GM18517 (cell line): Measurements from ENCODE around the gene SFTA2.

ENCODE experiments used
- ATAC-seq: cut with Tn5 transposase; IDR thresholded peaks from one replicate; pipeline ENCODE4 v1.9.1; 2021; ENCODE audit warnings: mild to moderate bottlenecking, moderate library complexity; ENCODE audit not compliant: unreplicated experiment

Gene SFTA2

GRCh38 chr6:30891816-30892538 is 40.0 kb downstream of the SFTA2 start:
- ATAC-seq: no peak

DNA sequence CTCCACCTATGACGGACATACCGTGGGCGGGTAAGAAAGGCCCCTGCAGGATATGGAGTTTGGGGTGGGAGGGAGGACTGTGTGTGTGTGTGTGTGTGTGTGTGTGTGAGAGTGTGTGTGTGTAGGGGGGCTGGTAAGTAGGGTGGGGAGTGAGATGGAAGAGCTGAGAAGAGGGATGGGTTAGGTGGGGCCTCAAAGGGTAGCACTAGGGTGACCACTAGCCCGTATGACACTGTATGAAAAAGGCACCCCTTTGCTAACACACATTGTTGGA is 40.6 kb downstream of the SFTA2 start:
- no peak for ATAC-seq

GRCh38 chr6:30890646-30891449 is 41.1 kb downstream of the SFTA2 start:
- no peak for ATAC-seq

- ATAC-seq: no peak
Measured at GRCh38 chr6:30889921-30890645, 41.9 kb downstream of the SFTA2 start.

- ATAC-seq: no peak
Measured at GRCh38 chr6:30889496-30889885, 42.5 kb downstream of the SFTA2 start.

- ATAC-seq: no peak
Measured at GRCh38 chr6:30888816-30889495, 43.0 kb downstream of the SFTA2 start.

DNA sequence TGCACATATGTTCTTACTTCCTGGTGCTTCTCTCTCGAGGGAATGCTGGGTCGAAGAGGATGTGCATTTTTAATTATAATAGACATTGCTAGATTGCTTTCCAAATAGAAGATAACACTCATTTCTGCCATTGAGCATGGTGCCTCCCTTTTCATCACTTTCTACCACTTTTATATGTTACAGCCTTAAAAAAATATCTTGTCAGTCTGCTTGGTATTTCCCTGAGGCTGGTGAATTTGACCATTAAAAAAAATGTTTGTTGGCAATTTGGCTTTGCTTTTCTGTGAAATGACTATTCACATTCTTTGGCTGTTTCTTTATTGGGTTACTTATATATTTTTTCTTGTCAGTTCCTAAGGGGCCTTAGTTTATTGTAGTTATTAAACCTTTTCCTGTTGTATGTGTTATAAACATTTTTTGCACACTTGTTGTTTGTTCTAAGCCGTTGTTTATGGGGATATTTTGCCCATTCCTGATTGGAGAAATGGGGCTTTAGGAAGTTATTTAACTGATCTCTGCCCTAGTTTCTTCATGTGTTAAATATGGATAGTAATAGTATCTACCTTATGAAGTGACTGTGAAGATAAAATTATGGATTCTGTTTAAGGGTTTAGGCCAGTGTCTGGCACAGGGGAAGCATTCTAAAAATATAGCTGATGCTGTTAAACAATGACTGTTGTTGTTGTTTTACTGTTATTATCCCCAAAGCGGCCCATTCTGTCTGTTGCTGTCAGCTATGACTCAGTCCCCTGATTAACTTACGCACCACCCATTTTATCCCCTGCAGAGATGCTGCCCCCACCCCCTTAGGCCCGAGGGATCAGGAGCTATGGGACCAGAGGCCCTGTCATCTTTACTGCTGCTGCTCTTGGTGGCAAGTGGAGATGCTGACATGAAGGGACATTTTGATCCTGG is 43.8 kb downstream of the SFTA2 start:
- ATAC-seq: no peak

DNA sequence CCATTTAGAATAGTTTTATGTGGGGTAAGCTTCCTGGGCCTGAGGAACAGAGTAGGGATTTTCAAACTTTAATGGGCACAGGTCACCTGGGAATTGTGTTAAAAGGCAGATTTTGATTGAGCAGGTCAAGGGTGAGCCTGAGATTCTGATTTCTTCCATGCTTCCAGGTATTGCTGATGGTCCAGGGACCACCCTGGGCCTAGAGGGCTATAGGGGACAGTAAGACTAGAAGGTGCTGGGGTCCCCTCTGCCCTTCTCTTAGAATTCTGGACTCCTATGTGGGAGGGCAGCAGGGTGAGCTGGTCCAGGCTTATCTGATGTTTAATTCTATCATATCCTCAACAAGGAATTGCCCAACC is 45.1 kb downstream of the SFTA2 start:
- no peak for ATAC-seq

DNA sequence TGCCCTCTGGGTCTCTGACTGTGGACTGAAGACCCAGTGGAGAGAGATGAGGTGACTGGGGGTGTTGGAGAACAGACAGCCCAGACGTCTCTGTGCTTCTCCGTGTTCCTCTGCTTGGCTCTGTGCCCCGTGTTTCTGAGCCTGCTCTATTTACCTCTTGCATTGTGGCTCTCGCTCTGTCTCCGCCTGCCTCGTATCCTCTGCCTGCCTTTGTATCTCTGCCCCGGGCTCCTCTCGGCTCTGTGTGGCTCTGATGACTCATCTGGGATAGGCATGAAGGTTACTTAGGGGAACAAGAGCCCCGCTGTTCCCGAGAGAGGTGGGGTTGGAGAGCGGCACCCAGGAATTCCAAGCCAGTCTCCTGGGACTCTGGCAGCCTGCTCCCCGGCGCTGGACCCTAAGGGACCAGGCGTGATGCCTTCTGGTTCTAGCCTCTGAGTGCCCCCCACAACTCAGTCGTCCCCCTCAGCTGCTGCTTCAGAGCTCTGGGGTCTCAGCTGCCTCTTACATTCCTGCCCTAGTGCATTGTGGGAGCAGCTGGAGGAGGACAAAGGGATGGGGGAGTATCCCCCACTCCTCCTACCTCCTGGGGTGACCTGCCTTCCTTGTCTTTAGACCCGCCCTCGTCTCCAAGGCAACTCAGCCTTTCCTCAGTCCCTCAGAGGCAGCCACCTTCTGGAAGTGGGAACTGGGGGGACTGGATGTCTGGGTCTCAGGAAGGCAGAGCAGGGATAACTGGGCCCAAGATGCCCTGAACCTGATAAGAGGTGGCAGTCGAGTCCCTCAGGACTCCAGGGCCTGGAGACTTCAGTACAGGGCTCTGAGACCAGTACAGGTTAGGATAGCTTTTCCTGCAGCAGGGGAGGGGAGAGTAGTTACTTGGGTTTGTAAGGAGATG is 45.7 kb downstream of the SFTA2 start:
- ATAC-seq: no peak

- no peak for ATAC-seq
Measured at GRCh38 chr6:30885481-30885998, 46.4 kb downstream of the SFTA2 start.

DNA sequence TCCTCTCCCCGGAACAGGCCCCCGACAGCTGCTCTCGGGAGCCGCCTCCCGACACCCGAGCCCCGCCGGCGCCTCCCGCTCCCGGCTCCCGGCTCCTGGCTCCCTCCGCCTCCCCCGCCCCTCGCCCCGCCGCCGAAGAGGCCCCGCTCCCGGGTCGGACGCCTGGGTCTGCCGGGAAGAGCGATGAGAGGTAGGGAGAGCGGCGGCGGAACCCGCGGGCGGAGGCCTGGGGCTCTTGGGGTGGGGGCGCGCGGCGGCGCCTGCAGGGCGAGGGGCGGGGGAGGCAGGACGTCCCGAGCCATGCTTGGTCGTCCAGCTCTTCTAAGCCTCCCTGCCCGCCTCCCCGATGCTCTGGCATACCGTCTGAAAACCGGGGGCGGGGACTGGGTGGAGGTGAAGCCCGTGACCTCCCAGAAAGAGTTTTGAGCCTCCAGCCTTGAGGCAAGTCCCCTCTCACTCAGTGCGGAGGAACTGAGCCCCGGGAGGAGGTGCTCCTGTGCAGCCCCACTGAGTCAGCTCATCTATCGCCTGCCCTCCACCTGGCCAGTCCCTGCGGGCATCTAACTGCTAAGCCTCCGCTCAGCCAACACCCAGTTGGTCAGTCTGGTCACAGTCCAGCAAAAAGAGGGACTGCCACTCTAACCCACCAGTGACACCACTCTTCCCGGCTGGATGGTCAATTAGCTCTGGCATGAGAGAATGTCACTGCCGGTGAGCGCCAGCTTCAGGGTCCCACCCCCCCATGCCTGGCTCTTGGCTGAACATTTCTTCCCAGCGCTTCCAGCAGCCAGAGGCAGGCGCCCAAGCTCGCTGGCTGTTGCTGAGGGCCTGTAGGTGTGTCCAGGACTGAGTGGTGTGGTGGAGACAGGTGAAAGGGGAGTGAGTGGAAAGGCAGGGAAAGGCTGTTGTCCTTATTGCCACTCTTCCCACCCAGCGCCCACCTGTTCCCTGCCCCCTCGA is 47.2 kb downstream of the SFTA2 start:
- ATAC-seq: no peak

DNA sequence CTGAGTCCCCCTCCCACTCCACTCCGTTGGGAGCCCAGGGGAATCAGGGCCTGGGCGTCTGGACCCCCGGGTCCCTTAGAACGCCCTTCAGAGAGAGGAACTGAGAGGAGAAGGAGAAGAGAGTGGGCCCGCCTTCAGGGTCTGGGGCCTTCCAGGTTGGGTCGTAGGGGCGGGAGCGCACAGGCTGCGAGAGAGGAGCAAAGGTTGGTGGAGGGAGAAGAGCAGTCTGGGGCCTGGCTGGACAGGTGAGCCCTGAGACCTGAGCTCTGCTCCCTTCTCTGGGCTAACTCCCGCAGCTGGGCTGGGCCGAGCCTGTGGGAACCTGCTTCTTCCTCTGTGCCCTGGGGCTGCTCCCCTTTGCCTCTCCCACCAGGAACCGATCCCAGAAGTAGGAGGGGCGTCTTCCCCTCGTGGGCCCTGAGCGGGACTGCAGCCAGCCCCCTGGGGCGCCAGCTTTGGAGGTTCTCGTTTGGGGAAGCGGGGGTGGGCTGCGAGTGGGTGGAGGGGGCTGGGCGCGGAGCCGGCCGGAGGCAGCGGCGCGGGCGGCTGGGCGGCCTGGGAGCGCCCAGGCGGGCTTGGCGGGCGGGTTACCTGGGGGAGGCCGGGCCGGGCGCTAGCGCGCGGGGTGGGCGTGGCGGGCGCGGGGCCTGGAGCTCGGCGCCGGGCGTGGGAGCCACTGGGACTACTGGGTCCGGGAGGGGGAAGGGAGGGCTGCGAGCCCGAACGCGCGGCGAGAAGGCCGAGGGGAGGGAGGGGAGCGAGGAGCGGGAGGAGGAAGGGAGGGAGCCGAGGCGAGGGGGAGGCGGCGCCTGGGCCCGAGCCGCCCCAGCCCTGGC is 48.1 kb downstream of the SFTA2 start, which contains the start of gene DDR1:
TSS of gene DDR1 (plus strand) at position 835 of the 836 bp plus-strand sequence. CDS start 4,211 bp downstream, outside the sequence.
- no peak for ATAC-seq

DNA sequence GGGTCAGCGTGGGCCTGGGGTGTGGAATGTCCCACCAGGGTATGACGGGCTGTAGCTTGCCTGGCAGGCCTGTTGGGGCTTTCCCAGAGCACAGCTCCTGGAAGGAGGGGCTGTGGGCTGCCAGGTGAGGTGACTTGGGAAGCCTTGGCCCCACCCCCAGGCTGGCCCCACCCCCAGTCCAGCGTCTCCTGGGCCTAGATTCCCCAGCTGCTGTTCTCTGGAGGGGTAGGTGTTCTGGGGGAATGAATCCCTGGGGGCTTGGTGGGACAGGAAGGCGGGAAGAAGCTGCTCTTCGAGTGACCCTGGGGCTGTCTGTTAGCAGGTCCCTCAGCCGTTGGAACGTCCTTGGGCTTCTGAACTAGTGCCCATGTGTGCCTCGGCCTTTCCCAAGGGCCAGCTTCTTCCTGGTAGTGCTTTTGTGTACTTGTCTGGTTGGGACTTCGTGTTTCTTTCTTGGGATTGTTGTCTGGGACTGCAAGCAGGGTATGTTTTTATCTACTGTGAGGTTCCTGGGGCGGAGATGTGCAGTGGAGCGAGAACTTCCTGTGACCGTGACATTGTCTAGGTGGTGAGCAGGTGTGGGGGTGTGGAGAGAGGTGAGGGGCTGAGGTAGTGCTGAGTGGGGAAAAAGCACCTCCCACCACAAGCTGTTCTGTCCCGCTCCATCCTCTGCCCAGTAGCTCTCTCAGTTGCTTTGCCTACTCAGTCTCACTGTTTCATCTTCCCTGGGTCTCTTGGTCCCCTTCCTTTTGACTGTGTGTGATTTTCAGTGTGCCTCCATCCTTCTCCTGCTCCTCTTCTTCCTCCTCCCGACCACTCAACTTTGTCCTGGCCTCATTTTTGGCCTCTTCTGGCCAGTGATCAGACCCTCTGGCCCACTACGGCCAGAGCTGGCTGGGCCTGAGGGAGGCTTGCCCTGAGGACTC is 48.9 kb downstream of the SFTA2 start:
- ATAC-seq: no peak

GRCh38 chr6:30882204-30882758 is 49.7 kb downstream of the SFTA2 start:
- no peak for ATAC-seq

GRCh38 chr6:30881392-30882203 is 50.4 kb downstream of the SFTA2 start:
- no peak for ATAC-seq
